CD4-positive, alpha-beta T cell (primary cell): Measurements from ENCODE around the gene PLEKHH2. TPM values are rescaled to one million over a fixed set of nuclear protein-coding genes. Genes with fewer than 3 reads are reported as not detected.

Source experiments
- ATAC-seq: fragments of 200-7000 bp; cut with Tn5 transposase; one replicate; pipeline ENCODE4 v1.10.0; 2022; ENCODE audit warnings: mild to moderate bottlenecking; ENCODE audit not compliant: poor library complexity
- CTCF ChIA-PET: fragments of 350-600 bp; sonication (Branson Sonifier 250); formaldehyde crosslinking; loops from one replicate; lab custom pipeline; 2021; ENCODE audit warnings: antibody characterized with exemption, inconsistent platforms; lab: Charles Lee
- POLR2A ChIA-PET: fragments of 350-600 bp; sonication (Branson Sonifier 250); formaldehyde crosslinking; loops from one replicate; lab custom pipeline; 2021; ENCODE audit warnings: antibody characterized with exemption, inconsistent platforms; lab: Charles Lee
- DNase-seq, 14 experiments: peaks; one replicate each; pipeline ENCODE4 v3.0.0-alpha.2; 2013 to 2020; ENCODE audit warnings: mixed read lengths in 2 of 14
- H3K27ac ChIP-seq, 2 donors: one replicate each; pipeline versions ENCODE4 v1.5.1 to v1.7.0; 2013; ENCODE audit warnings: low read length in 2 of 2, low read depth in 1 of 2, mild to moderate bottlenecking in 1 of 2
- H3K27me3 ChIP-seq, 2 experiments: 1 replicate in 1 of 2; 2 replicates in 1 of 2; pipeline versions ENCODE4 v1.6.1 to v1.7.0; 2013; ENCODE audit warnings: low read length in 2 of 2, control low read depth in 1 of 2, mild to moderate bottlenecking in 1 of 2, moderate library complexity in 1 of 2; ENCODE audit not compliant: insufficient read depth in 2 of 2, control insufficient read depth in 1 of 2
- H3K36me3 ChIP-seq: one replicate; pipeline ENCODE4 v1.6.1; 2013; ENCODE audit warnings: low read length, control low read depth; ENCODE audit not compliant: insufficient read depth
- H3K4me1 ChIP-seq: one replicate; pipeline ENCODE4 v1.6.1; 2013; ENCODE audit warnings: low read length, control low read depth; ENCODE audit not compliant: insufficient read depth
- H3K4me3 ChIP-seq: one replicate; pipeline ENCODE4 v1.5.1; 2013; ENCODE audit warnings: mild to moderate bottlenecking, low read length, moderate library complexity
- H3K9me3 ChIP-seq, 2 experiments: 1 replicate in 1 of 2; 2 replicates in 1 of 2; pipeline versions ENCODE4 v1.6.1 to v1.7.0; 2013; ENCODE audit warnings: low read length in 2 of 2, mild to moderate bottlenecking in 2 of 2, control low read depth in 1 of 2, moderate library complexity in 1 of 2; ENCODE audit not compliant: control insufficient read depth in 1 of 2, insufficient read depth in 1 of 2
- H3K27ac Mint-ChIP-seq: one replicate; pipeline ENCODE4 v1.8.0; 2020; ENCODE audit warnings: mixed read lengths
- H3K27me3 Mint-ChIP-seq: one replicate; pipeline ENCODE4 v1.8.0; 2021; ENCODE audit warnings: mixed read lengths
- H3K36me3 Mint-ChIP-seq: one replicate; pipeline ENCODE4 v1.8.0; 2021; ENCODE audit warnings: low read depth, mixed read lengths
- H3K4me1 Mint-ChIP-seq: one replicate; pipeline ENCODE4 v1.8.0; 2021; ENCODE audit warnings: low read depth, mixed read lengths
- H3K4me3 Mint-ChIP-seq: one replicate; pipeline ENCODE4 v1.8.0; 2020; ENCODE audit warnings: mild to moderate bottlenecking, mixed read lengths
- H3K9me3 Mint-ChIP-seq: one replicate; pipeline ENCODE4 v1.8.0; 2020; ENCODE audit warnings: mixed read lengths
- CTCF ChIP-seq: fragments of 200-600 bp; IDR thresholded peaks from one replicate; pipeline ENCODE4 v1.8.0; 2022; ENCODE audit warnings: antibody characterized with exemption, mild to moderate bottlenecking
- intact Hi-C, 2 experiments: fragments of 100-400 bp; cut with DNase I in 1 of 2; cut with micrococcal nuclease in 1 of 2; formaldehyde crosslinking; loops; one replicate each; pipeline versions ENCODE4 v1.15.1 to v1.9.0; 2023 to 2025; cut with DNase I, micrococcal nuclease
- total RNA-seq, 174 experiments: library from RNA in 2 of 174; stranded (reverse) in 2 of 174; gene quantifications; one replicate each; pipeline ENCODE4 v1.2.3 and lab custom pipeline; 2021 to 2026

PLEKHH2 gene
- total RNA-seq, 2 experiments from 2014 or later, result 1.6 to 2.7 TPM

- CTCF ChIA-PET, result no interaction called here
- H3K27ac Mint-ChIP-seq, result no peak overlapping the region
- no peak for TF ChIP-seq CTCF
- no peak overlapping the region for H3K27ac ChIP-seq
- H3K4me3 Mint-ChIP-seq, result no peak overlapping the region
- POLR2A ChIA-PET, result no interaction called here
- no peaks in the 10 kb centered on the region for H3K36me3 Mint-ChIP-seq
- intact Hi-C loops, result no loop called here
- ATAC-seq (no peak), DNase-seq (no peak)
- H3K4me1 ChIP-seq, result no peaks in the 10 kb centered on the region
- no peaks in the 10 kb centered on the region for H3K36me3 ChIP-seq
- H3K4me3 ChIP-seq, result no peak overlapping the region
- no peaks in the 10 kb centered on the region for H3K4me1 Mint-ChIP-seq
- no peaks in the 10 kb centered on the region for H3K27me3 ChIP-seq
- H3K9me3 ChIP-seq, result no peaks in the 10 kb centered on the region
- peaks cover 21% of the 10 kb centered on the region for H3K27me3 Mint-ChIP-seq
- H3K9me3 Mint-ChIP-seq, result no peaks in the 10 kb centered on the region
These were observed 12.1 kb downstream of the PLEKHH2 start for GRCh38 chr2:43648994-43649701.

- intact Hi-C loops, result no loop called here
- POLR2A ChIA-PET, result interaction anchor here (1.3 kb wide), 1 partner anchor 17 kb away, joined by 3 read pairs; no protein-coding TSS in a partner anchor
- H3K36me3 Mint-ChIP-seq, result no peaks in the 10 kb centered on the region
- Histone ChIP-seq H3K27ac (no peak overlapping the region), H3K27me3 (no peaks in the 10 kb centered on the region), H3K4me1 (no peaks in the 10 kb centered on the region), H3K36me3 (no peaks in the 10 kb centered on the region), H3K9me3 (no peaks in the 10 kb centered on the region), H3K4me3 (no peak overlapping the region)
- DNase-seq (no peak), ATAC-seq (no peak)
- no peak overlapping the region for H3K4me3 Mint-ChIP-seq
- H3K27me3 Mint-ChIP-seq, result peaks cover 27% of the 10 kb centered on the region
- no peaks in the 10 kb centered on the region for H3K9me3 Mint-ChIP-seq
- CTCF ChIA-PET, result no interaction called here
- no peaks in the 10 kb centered on the region for H3K4me1 Mint-ChIP-seq
- no peak overlapping the region for H3K27ac Mint-ChIP-seq
- no peak for TF ChIP-seq CTCF
These were observed 16.4 kb downstream of the PLEKHH2 start for GRCh38 chr2:43653506-43653905.

GRCh38 chr2:43657241-43657640 is 20.2 kb downstream of the PLEKHH2 start:
- CTCF ChIA-PET, result no interaction called here
- peaks cover 5% of the 10 kb centered on the region for H3K9me3 Mint-ChIP-seq
- H3K27me3 Mint-ChIP-seq, result peaks cover 23% of the 10 kb centered on the region
- H3K9me3 ChIP-seq, result peaks cover 0 to 4% of the 10 kb centered on the region in 2 experiments
- no peaks in the 10 kb centered on the region for H3K4me1 ChIP-seq
- no peaks in the 10 kb centered on the region for H3K36me3 Mint-ChIP-seq
- H3K36me3 ChIP-seq, result no peaks in the 10 kb centered on the region
- intact Hi-C loops, result no loop called here
- TF ChIP-seq CTCF, result no peak
- H3K4me3 Mint-ChIP-seq, result no peak overlapping the region
- no peaks in the 10 kb centered on the region for H3K4me1 Mint-ChIP-seq
- no peaks in the 10 kb centered on the region for H3K27me3 ChIP-seq
- no peak overlapping the region for H3K27ac ChIP-seq
- H3K27ac Mint-ChIP-seq, result no peak overlapping the region
- ATAC-seq (no peak), DNase-seq (no peak)
- H3K4me3 ChIP-seq, result no peak overlapping the region
- POLR2A ChIA-PET, result no interaction called here
